CD4-positive, alpha-beta T cell treated with Interleukin-10 for 1 hour (primary cell): ENCODE data around the gene YWHAG.
"Not testable (repeated sequence)": the region's sequence is repeated elsewhere in the genome, so short reads cannot be mapped to it uniquely, and the experiment has no call there.

Experiments
- DNase-seq: peaks from one replicate; pipeline ENCODE4 v3.0.0-alpha.2; 2020

Gene YWHAG

GRCh38 chr7:76358481-76359110, at the start of gene YWHAG:
YWHAG (minus strand) TSS chr7:76358991; CDS start chr7:76358808, 183 bp downstream.
- DNase-seq = peak; percentile 88

GRCh38 chr7:76408121-76408560, 49.4 kb upstream of the YWHAG start:
- DNase-seq = no peak

- DNase-seq = no peak
Measured at GRCh38 chr7:76407718-76408117, 48.9 kb upstream of the YWHAG start.

- no peak for DNase-seq
Measured at GRCh38 chr7:76405738-76406137, 46.9 kb upstream of the YWHAG start.

GRCh38 chr7:76403780-76404494, 45.1 kb upstream of the YWHAG start:
- DNase-seq = no peak

GRCh38 chr7:76403097-76403496, 44.3 kb upstream of the YWHAG start:
- not testable (repeated sequence) for DNase-seq

- DNase-seq = no peak
Measured at GRCh38 chr7:76400248-76400647, 41.5 kb upstream of the YWHAG start.

GRCh38 chr7:76397409-76398183, 38.8 kb upstream of the YWHAG start:
- DNase-seq = peak; percentile 90

GRCh38 chr7:76396864-76397263, 38.1 kb upstream of the YWHAG start:
- no peak for DNase-seq

- no peak for DNase-seq
Measured at GRCh38 chr7:76395965-76396726, 37.4 kb upstream of the YWHAG start.

- DNase-seq = not testable (repeated sequence)
Measured at GRCh38 chr7:76395605-76395964, 36.8 kb upstream of the YWHAG start.

GRCh38 chr7:76394957-76395356, 36.2 kb upstream of the YWHAG start:
- no peak for DNase-seq

GRCh38 chr7:76393116-76394031, 34.6 kb upstream of the YWHAG start:
- DNase-seq = peak; percentile 93

GRCh38 chr7:76392531-76393115, 33.8 kb upstream of the YWHAG start:
- no peak for DNase-seq

GRCh38 chr7:76390092-76390491, 31.3 kb upstream of the YWHAG start:
- DNase-seq = no peak

GRCh38 chr7:76387789-76388188, 29.0 kb upstream of the YWHAG start:
- DNase-seq = not testable (repeated sequence)

GRCh38 chr7:76386691-76387260, 28.0 kb upstream of the YWHAG start:
- DNase-seq = no peak

- no peak for DNase-seq
Measured at GRCh38 chr7:76383089-76383944, 24.5 kb upstream of the YWHAG start.

- no peak for DNase-seq
Measured at GRCh38 chr7:76381814-76382213, 23.0 kb upstream of the YWHAG start.

GRCh38 chr7:76380623-76380966, 21.8 kb upstream of the YWHAG start:
- no peak for DNase-seq
